GM18858 (cell line): ENCODE measurements around the gene FHOD3.
"Not testable (repeated sequence)": the region's sequence is repeated elsewhere in the genome, so short reads cannot be mapped to it uniquely, and the experiment has no call there.

ENCODE experiments used
- ATAC-seq: cut with Tn5 transposase; IDR thresholded peaks from one replicate; pipeline ENCODE4 v1.9.1; 2021; ENCODE audit not compliant: unreplicated experiment

The FHOD3 gene

GRCh38 chr18:36348331-36348730 lies 50.8 kb downstream of the FHOD3 start:
- ATAC-seq, result no peak

GRCh38 chr18:36348971-36349417 lies 51.5 kb downstream of the FHOD3 start:
- ATAC-seq, result no peak

GRCh38 chr18:36349552-36349951 lies 52.0 kb downstream of the FHOD3 start:
- no peak for ATAC-seq

- no peak for ATAC-seq
These were observed 52.7 kb downstream of the FHOD3 start for GRCh38 chr18:36350251-36350651.

- no peak for ATAC-seq
These were observed 53.4 kb downstream of the FHOD3 start for GRCh38 chr18:36350839-36351469.

- ATAC-seq, result no peak
These were observed 54.9 kb downstream of the FHOD3 start for GRCh38 chr18:36352384-36352783.

- ATAC-seq, result no peak
These were observed 57.5 kb downstream of the FHOD3 start for GRCh38 chr18:36354989-36355388.

GRCh38 chr18:36355511-36355910 lies 58.0 kb downstream of the FHOD3 start:
- ATAC-seq, result no peak

- ATAC-seq, result not testable (repeated sequence)
These were observed 59.2 kb downstream of the FHOD3 start for GRCh38 chr18:36356741-36357140.

- no peak for ATAC-seq
These were observed 60.6 kb downstream of the FHOD3 start for GRCh38 chr18:36358141-36358540.

- no peak for ATAC-seq
These were observed 62.9 kb downstream of the FHOD3 start for GRCh38 chr18:36360256-36360909.

- ATAC-seq, result no peak
These were observed 67.6 kb downstream of the FHOD3 start for GRCh38 chr18:36364911-36365624.

GRCh38 chr18:36365836-36366775 lies 68.6 kb downstream of the FHOD3 start:
- ATAC-seq, result no peak

- no peak for ATAC-seq
These were observed 69.7 kb downstream of the FHOD3 start for GRCh38 chr18:36366994-36367839.

- no peak for ATAC-seq
These were observed 71.4 kb downstream of the FHOD3 start for GRCh38 chr18:36368889-36369288.

GRCh38 chr18:36372903-36373311 lies 75.4 kb downstream of the FHOD3 start:
- ATAC-seq, result no peak

- ATAC-seq, result no peak
These were observed 76.7 kb downstream of the FHOD3 start for GRCh38 chr18:36374262-36374661.

- ATAC-seq, result no peak
These were observed 77.6 kb downstream of the FHOD3 start for GRCh38 chr18:36375118-36375517.

- ATAC-seq, result no peak
These were observed 78.8 kb downstream of the FHOD3 start for GRCh38 chr18:36376361-36376760.

GRCh38 chr18:36377626-36378025 lies 80.1 kb downstream of the FHOD3 start:
- ATAC-seq, result no peak
